Choroid plexus epithelial cell (primary cell): Measurements from ENCODE around the gene FITM2.
A peak's percentile ranks its signal among the peaks of the same experiment; 100 is the strongest.

Experiments
- DNase-seq: peaks from one replicate; pipeline ENCODE4 v3.0.0-alpha.2; 2010; ENCODE audit warnings: low read depth
- H3K4me3 ChIP-seq: 2 replicates; pipeline ENCODE4 v1.5.1; 2011; ENCODE audit warnings: low read depth, mild to moderate bottlenecking, control low read depth, low read length, moderate library complexity
- CTCF ChIP-seq: conservative IDR thresholded peaks from 2 replicates; pipeline ENCODE4 v1.5.1; 2011; ENCODE audit warnings: low read depth, mild to moderate bottlenecking, control low read depth, inconsistent platforms, low read length, moderate library complexity

The FITM2 gene

GRCh38 chr20:44271915-44272663 lies 38.9 kb downstream of the FITM2 start:
- TF ChIP-seq CTCF, result peak; percentile 33
- DNase-seq, result no peak
- no peak overlapping the region for H3K4me3 ChIP-seq

GRCh38 chr20:44268802-44269201 lies 42.2 kb downstream of the FITM2 start:
- no peak overlapping the region for H3K4me3 ChIP-seq
- DNase-seq, result no peak
- no peak for TF ChIP-seq CTCF

- H3K4me3 ChIP-seq, result no peak overlapping the region
- no peak for DNase-seq
- TF ChIP-seq CTCF, result no peak
Observed at GRCh38 chr20:44264287-44264686, 46.7 kb downstream of the FITM2 start.

GRCh38 chr20:44258226-44258890 lies 52.6 kb downstream of the FITM2 start:
- H3K4me3 ChIP-seq, result no peak overlapping the region
- TF ChIP-seq CTCF, result no peak
- no peak for DNase-seq

GRCh38 chr20:44256961-44257360 lies 54.0 kb downstream of the FITM2 start:
- TF ChIP-seq CTCF, result no peak
- DNase-seq, result no peak
- no peak overlapping the region for H3K4me3 ChIP-seq

GRCh38 chr20:44255942-44256341 lies 55.1 kb downstream of the FITM2 start:
- no peak overlapping the region for H3K4me3 ChIP-seq
- no peak for TF ChIP-seq CTCF
- DNase-seq, result no peak

GRCh38 chr20:44254073-44254472 lies 56.9 kb downstream of the FITM2 start:
- no peak for DNase-seq
- no peak for TF ChIP-seq CTCF
- H3K4me3 ChIP-seq, result no peak overlapping the region
